Right lobe of liver (tissue), 4 donors: ENCODE results near the gene CNTN5.

Experiments used
- CTCF ChIP-seq, 4 donors: fragments of 200-600 bp in 3 of 4; fragments of 450-650 bp in 1 of 4; IDR thresholded peaks; one replicate each; pipeline versions ENCODE4 v1.5.1 to v1.8.0; 2016 to 2022; ENCODE audit warnings: antibody characterized with exemption in 4 of 4, mild to moderate bottlenecking in 2 of 4
- POLR2A ChIP-seq: fragments of 450-650 bp; IDR thresholded peaks from one replicate; pipeline ENCODE4 v1.6.1; 2017; ENCODE audit warnings: antibody characterized with exemption, mild to moderate bottlenecking
- donor health status: DM: no; HTN: no; CAD: no.
- donor health status: DM: no; HTN: no; CAD: no.
- donor health status: DM: no; HTN: yes; CAD: no.

GRCh38 chr11:99568808-99569207, 548.1 kb downstream of the CNTN5 start:
- TF ChIP-seq CTCF (IDR thresholded peaks at IDR 0.05): no peak
- no peak for TF ChIP-seq POLR2A
